DND-41 (cell line): ENCODE measurements around the gene POLR2C.

Experiments
- ATAC-seq: fragments of 200-7000 bp; cut with Tn5 transposase; 3 replicates; pipeline ENCODE4 v1.9.1; 2021; ENCODE audit warnings: low read depth; ENCODE audit not compliant: insufficient read depth
- DNase-seq: peaks from one replicate; pipeline ENCODE4 v3.0.0-alpha.2; 2020
- H2AFZ ChIP-seq: 2 replicates; pipeline ENCODE4 v1.6.0; 2012; ENCODE audit warnings: low read depth, low read length
- H3K27ac ChIP-seq: 2 replicates; pipeline ENCODE4 v1.5.1; 2012; ENCODE audit warnings: low read length, inconsistent platforms
- H3K27me3 ChIP-seq: fragments of 200-600 bp; sonication (generic); 2 replicates; pipeline ENCODE4 v1.6.0; 2012; ENCODE audit warnings: low read length, mild to moderate bottlenecking, inconsistent platforms; ENCODE audit not compliant: insufficient read depth, poor library complexity
- H3K36me3 ChIP-seq: 2 replicates; pipeline ENCODE4 v1.5.1; 2012; ENCODE audit warnings: low read length, inconsistent platforms; ENCODE audit not compliant: insufficient read depth
- H3K4me1 ChIP-seq: 2 replicates; pipeline ENCODE4 v1.5.1; 2012; ENCODE audit warnings: mild to moderate bottlenecking, low read length; ENCODE audit not compliant: insufficient read depth
- H3K4me2 ChIP-seq: 2 replicates; pipeline ENCODE4 v1.6.0; 2012; ENCODE audit warnings: mild to moderate bottlenecking, moderate library complexity, low read length, inconsistent platforms; ENCODE audit not compliant: insufficient read depth
- H3K4me3 ChIP-seq, 2 experiments: fragments of 200-600 bp in 1 of 2; shearing (Covaris generic) in 1 of 2; 2 replicates each; pipeline ENCODE4 v1.5.1; 2012 to 2016; ENCODE audit warnings: inconsistent platforms in 2 of 2, low read length in 2 of 2, mild to moderate bottlenecking in 2 of 2, low read depth in 1 of 2, moderate library complexity in 1 of 2
- H3K79me2 ChIP-seq: 2 replicates; pipeline ENCODE4 v1.6.0; 2012; ENCODE audit warnings: low read length, inconsistent platforms; ENCODE audit not compliant: insufficient read depth
- H3K9ac ChIP-seq: 2 replicates; pipeline ENCODE4 v1.6.0; 2012; ENCODE audit warnings: low read depth, mild to moderate bottlenecking, inconsistent platforms, low read length, moderate library complexity
- H3K9me3 ChIP-seq: 2 replicates; pipeline ENCODE4 v1.5.1; 2012; ENCODE audit warnings: low read length, moderate library complexity, mild to moderate bottlenecking, inconsistent platforms; ENCODE audit not compliant: insufficient read depth, severe bottlenecking
- H4K20me1 ChIP-seq: 2 replicates; pipeline ENCODE4 v1.6.0; 2012; ENCODE audit warnings: low read length; ENCODE audit not compliant: insufficient read depth
- EZH2 ChIP-seq: IDR thresholded peaks from 3 replicates; pipeline ENCODE4 v1.6.1; 2012; ENCODE audit warnings: borderline replicate concordance, low read depth, mild to moderate bottlenecking, moderate library complexity, low read length, inconsistent platforms; ENCODE audit not compliant: severe bottlenecking
- TF ChIP-seq, protein P1 (sequence below): IDR thresholded peaks from 2 replicates; pipeline ENCODE4 v1.5.1; 2012; ENCODE audit warnings: borderline replicate concordance, low read length, moderate library complexity, mild to moderate bottlenecking; ENCODE audit not compliant: poor library complexity, severe bottlenecking; ENCODE audit errors: extremely low read depth

POLR2C gene

GRCh38 chr16:57479205-57479975 lies 16.9 kb downstream of the POLR2C start:
- Histone ChIP-seq H3K4me1 (no peaks in the 10 kb centered on the region), H3K9ac (no peak overlapping the region), H3K4me3 (no peak overlapping the region)

GRCh38 chr16:57479976-57480753 lies 17.7 kb downstream of the POLR2C start:
- no peaks in the 10 kb centered on the region for H3K9me3 ChIP-seq
- no peak for ATAC-seq
- H3K27me3 ChIP-seq = no peaks in the 10 kb centered on the region
- no peak overlapping the region for H3K9ac ChIP-seq
- H3K79me2 ChIP-seq = no peaks in the 10 kb centered on the region
- no peak overlapping the region for H3K27ac ChIP-seq
- peaks cover 10% of the 10 kb centered on the region; the same call in 1 of the 2 replicates for H4K20me1 ChIP-seq
- H3K4me3 ChIP-seq = no peak overlapping the region
- H3K4me1 ChIP-seq = peaks cover 3% of the 10 kb centered on the region; the same call in 1 of the 2 replicates
- H2AFZ ChIP-seq = no peak overlapping the region
- DNase-seq = no peak
- no peaks in the 10 kb centered on the region for H3K36me3 ChIP-seq
- TF ChIP-seq, protein P1, sequence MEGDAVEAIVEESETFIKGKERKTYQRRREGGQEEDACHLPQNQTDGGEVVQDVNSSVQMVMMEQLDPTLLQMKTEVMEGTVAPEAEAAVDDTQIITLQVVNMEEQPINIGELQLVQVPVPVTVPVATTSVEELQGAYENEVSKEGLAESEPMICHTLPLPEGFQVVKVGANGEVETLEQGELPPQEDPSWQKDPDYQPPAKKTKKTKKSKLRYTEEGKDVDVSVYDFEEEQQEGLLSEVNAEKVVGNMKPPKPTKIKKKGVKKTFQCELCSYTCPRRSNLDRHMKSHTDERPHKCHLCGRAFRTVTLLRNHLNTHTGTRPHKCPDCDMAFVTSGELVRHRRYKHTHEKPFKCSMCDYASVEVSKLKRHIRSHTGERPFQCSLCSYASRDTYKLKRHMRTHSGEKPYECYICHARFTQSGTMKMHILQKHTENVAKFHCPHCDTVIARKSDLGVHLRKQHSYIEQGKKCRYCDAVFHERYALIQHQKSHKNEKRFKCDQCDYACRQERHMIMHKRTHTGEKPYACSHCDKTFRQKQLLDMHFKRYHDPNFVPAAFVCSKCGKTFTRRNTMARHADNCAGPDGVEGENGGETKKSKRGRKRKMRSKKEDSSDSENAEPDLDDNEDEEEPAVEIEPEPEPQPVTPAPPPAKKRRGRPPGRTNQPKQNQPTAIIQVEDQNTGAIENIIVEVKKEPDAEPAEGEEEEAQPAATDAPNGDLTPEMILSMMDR = no peak
- no peak for TF ChIP-seq EZH2
- H3K4me2 ChIP-seq = no peak overlapping the region

More at GRCh38 chr16:57479205-57479975, 16.9 kb downstream of the POLR2C start:
- TF ChIP-seq EZH2 = no peak
- TF ChIP-seq, protein P1 = no peak
- Histone ChIP-seq H3K27ac (no peak overlapping the region), H3K36me3 (no peaks in the 10 kb centered on the region), H3K27me3 (no peaks in the 10 kb centered on the region), H3K4me2 (no peak overlapping the region), H3K79me2 (no peaks in the 10 kb centered on the region), H4K20me1 (0 out of 2 replicates have a peak, but pooled peaks cover 3% of the 10 kb centered on the region), H2AFZ (no peak overlapping the region), H3K9me3 (no peaks in the 10 kb centered on the region)
- ATAC-seq (no peak), DNase-seq (no peak)

GRCh38 chr16:57480754-57481230 lies 18.3 kb downstream of the POLR2C start:
- Histone ChIP-seq H3K4me1 (peaks cover 9% of the 10 kb centered on the region), H2AFZ (no peak overlapping the region), H4K20me1 (peaks cover 15% of the 10 kb centered on the region; the same call in 1 of the 2 replicates), H3K27me3 (no peaks in the 10 kb centered on the region), H3K9me3 (no peaks in the 10 kb centered on the region), H3K4me2 (no peak overlapping the region), H3K4me3 (no peak overlapping the region), H3K36me3 (no peaks in the 10 kb centered on the region), H3K9ac (no peak overlapping the region), H3K27ac (no peak overlapping the region), H3K79me2 (no peaks in the 10 kb centered on the region)
- no peak for DNase-seq
- TF ChIP-seq EZH2 = no peak
- ATAC-seq = no peak

DNA sequence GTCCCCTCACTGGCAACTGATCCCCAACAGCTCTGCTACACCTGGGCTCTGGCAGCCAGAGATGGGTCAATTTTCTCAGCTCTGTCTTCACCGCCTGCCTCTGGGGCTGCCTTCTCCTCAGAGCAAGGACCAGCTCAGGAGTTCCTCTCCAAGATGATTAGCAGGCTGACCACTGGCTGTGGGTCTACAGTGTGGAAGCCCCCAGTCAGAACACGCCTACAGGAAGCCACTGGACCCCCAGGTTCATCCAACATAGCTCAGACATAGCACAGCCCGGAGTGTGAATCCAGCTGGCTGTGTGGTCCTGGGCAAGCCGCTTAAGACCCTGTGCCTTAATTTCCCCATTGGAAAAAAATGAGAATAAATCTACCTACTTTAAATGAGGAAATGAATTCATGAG lies 18.9 kb downstream of the POLR2C start:
- DNase-seq (no peak), ATAC-seq (no peak)
- Histone ChIP-seq H2AFZ (no peak overlapping the region), H3K36me3 (no peaks in the 10 kb centered on the region), H3K27me3 (no peaks in the 10 kb centered on the region), H3K4me1 (peaks cover 13% of the 10 kb centered on the region), H4K20me1 (peaks cover 15% of the 10 kb centered on the region; the same call in 1 of the 2 replicates), H3K4me2 (no peak overlapping the region), H3K9ac (no peak overlapping the region), H3K27ac (no peak overlapping the region), H3K79me2 (no peaks in the 10 kb centered on the region), H3K4me3 (no peak overlapping the region), H3K9me3 (no peaks in the 10 kb centered on the region)
- TF ChIP-seq, protein P1 = no peak
- TF ChIP-seq EZH2 = no peak
